H9 (cell line): ENCODE measurements around the gene PCDHA1. TPM values are rescaled to one million over a fixed set of nuclear protein-coding genes. Genes with fewer than 3 reads are reported as not detected.
"Not testable (repeated sequence)": the region's sequence is repeated elsewhere in the genome, so short reads cannot be mapped to it uniquely, and the experiment has no call there.

Source experiments
- DNase-seq: peaks from one replicate; pipeline ENCODE4 v3.0.0-alpha.2; 2017
- H2AFZ ChIP-seq: one replicate; pipeline ENCODE4 v1.6.1; 2013; ENCODE audit warnings: mild to moderate bottlenecking, low read length, control low read depth, moderate library complexity
- H2AK5ac ChIP-seq: 2 replicates; pipeline ENCODE4 v1.6.1; 2013; ENCODE audit warnings: low read length, control low read depth, mixed read lengths; ENCODE audit not compliant: insufficient read length
- H2BK120ac ChIP-seq: one replicate; pipeline ENCODE4 v1.6.1; 2013; ENCODE audit warnings: low read depth, mild to moderate bottlenecking, low read length, control low read depth, inconsistent platforms; ENCODE audit not compliant: poor library complexity, severe bottlenecking
- H2BK12ac ChIP-seq: 2 replicates; pipeline ENCODE4 v1.6.1; 2013; ENCODE audit warnings: low read length, control low read depth, mixed read lengths, low read depth; ENCODE audit not compliant: insufficient read length
- H2BK15ac ChIP-seq: 2 replicates; pipeline ENCODE4 v1.6.1; 2013; ENCODE audit warnings: low read depth, low read length, control low read depth
- H2BK20ac ChIP-seq: one replicate; pipeline ENCODE4 v1.6.1; 2013; ENCODE audit warnings: low read depth, mild to moderate bottlenecking, low read length, control low read depth, inconsistent platforms; ENCODE audit not compliant: poor library complexity, severe bottlenecking
- H2BK5ac ChIP-seq: 2 replicates; pipeline ENCODE4 v1.6.1; 2013; ENCODE audit warnings: low read length, control low read depth, mixed read lengths; ENCODE audit not compliant: insufficient read length
- H3K14ac ChIP-seq: 2 replicates; pipeline ENCODE4 v1.6.1; 2013; ENCODE audit warnings: low read length, control low read depth; ENCODE audit not compliant: insufficient read depth
- H3K18ac ChIP-seq: 2 replicates; pipeline ENCODE4 v1.6.1; 2013; ENCODE audit warnings: low read depth, mild to moderate bottlenecking, mixed read lengths, low read length, control low read depth; ENCODE audit not compliant: insufficient read length
- H3K23ac ChIP-seq: 2 replicates; pipeline ENCODE4 v1.6.1; 2013; ENCODE audit warnings: low read length, control low read depth, mixed read lengths, low read depth; ENCODE audit not compliant: insufficient read length
- H3K23me2 ChIP-seq: 2 replicates; pipeline ENCODE4 v1.6.1; 2013; ENCODE audit warnings: low read depth, mild to moderate bottlenecking, mixed read lengths, low read length, control low read depth; ENCODE audit not compliant: insufficient read length, poor library complexity, severe bottlenecking
- H3K27ac ChIP-seq: 2 replicates; pipeline ENCODE4 v1.5.1; 2013; ENCODE audit warnings: low read length, control low read depth, mixed read lengths, low read depth; ENCODE audit not compliant: insufficient read length
- H3K27me3 ChIP-seq: 2 replicates; pipeline ENCODE4 v1.6.1; 2013; ENCODE audit warnings: low read length, control low read depth, inconsistent platforms; ENCODE audit not compliant: insufficient read depth
- H3K4ac ChIP-seq: 2 replicates; pipeline ENCODE4 v1.6.1; 2013; ENCODE audit warnings: low read depth, mild to moderate bottlenecking, control low read depth, inconsistent platforms, low read length, moderate library complexity
- H3K4me1 ChIP-seq: 2 replicates; pipeline ENCODE4 v1.6.1; 2013; ENCODE audit warnings: low read length, control low read depth, inconsistent platforms; ENCODE audit not compliant: insufficient read depth
- H3K4me2 ChIP-seq: 2 replicates; pipeline ENCODE4 v1.6.1; 2013; ENCODE audit warnings: low read length, control low read depth, mixed read lengths; ENCODE audit not compliant: insufficient read length, insufficient read depth
- H3K56ac ChIP-seq: 2 replicates; pipeline ENCODE4 v1.6.1; 2013; ENCODE audit warnings: low read depth, mild to moderate bottlenecking, mixed read lengths, low read length, control low read depth; ENCODE audit not compliant: insufficient read length
- H3K79me1 ChIP-seq: 2 replicates; pipeline ENCODE4 v1.6.1; 2013; ENCODE audit warnings: low read depth, mild to moderate bottlenecking, moderate library complexity, low read length, control low read depth, inconsistent platforms; ENCODE audit not compliant: insufficient read depth, poor library complexity, severe bottlenecking
- H3K79me2 ChIP-seq: 2 replicates; pipeline ENCODE4 v1.6.1; 2013; ENCODE audit warnings: low read length, control low read depth, inconsistent platforms; ENCODE audit not compliant: insufficient read depth
- H3K9ac ChIP-seq: 2 replicates; pipeline ENCODE4 v1.6.1; 2013; ENCODE audit warnings: low read length, control low read depth, mixed read lengths; ENCODE audit not compliant: insufficient read length; ENCODE audit errors: extremely low read depth
- H3K9me3 ChIP-seq: one replicate; pipeline ENCODE4 v1.6.1; 2013; ENCODE audit warnings: low read depth, low read length, inconsistent platforms; ENCODE audit not compliant: control insufficient read depth
- H3T11ph ChIP-seq: one replicate; pipeline ENCODE4 v1.6.1; 2013; ENCODE audit warnings: mild to moderate bottlenecking, low read length, control low read depth, inconsistent platforms
- H4K20me1 ChIP-seq: one replicate; pipeline ENCODE4 v1.6.1; 2013; ENCODE audit not compliant: control insufficient read depth, insufficient read length, insufficient read depth
- H4K5ac ChIP-seq: 2 replicates; pipeline ENCODE4 v1.6.1; 2013; ENCODE audit warnings: low read depth, mild to moderate bottlenecking, mixed read lengths, low read length, control low read depth; ENCODE audit not compliant: insufficient read length
- H4K8ac ChIP-seq: replicated peaks from 2 replicates; pipeline ENCODE4 v1.6.1; 2013; ENCODE audit warnings: low read length, control low read depth, mixed read lengths, low read depth; ENCODE audit not compliant: insufficient read length
- H4K91ac ChIP-seq: 2 replicates; pipeline ENCODE4 v1.6.1; 2013; ENCODE audit warnings: low read depth, mild to moderate bottlenecking, moderate library complexity, mixed read lengths, low read length, control low read depth; ENCODE audit not compliant: insufficient read length
- H3K27ac Mint-ChIP-seq, 3 experiments: 2 replicates in 2 of 3; 3 replicates in 1 of 3; pipeline ENCODE4 v1.8.0; 2020 to 2021; ENCODE audit warnings: mixed read lengths in 3 of 3, mild to moderate bottlenecking in 1 of 3, moderate library complexity in 1 of 3
- H3K27me3 Mint-ChIP-seq: 2 replicates; pipeline ENCODE4 v1.8.0; 2021; ENCODE audit warnings: low read depth, mild to moderate bottlenecking, moderate library complexity, mixed read lengths
- H3K36me3 Mint-ChIP-seq, 3 experiments: 2 replicates in 2 of 3; 3 replicates in 1 of 3; pipeline ENCODE4 v1.8.0; 2020 to 2021; ENCODE audit warnings: low read depth in 3 of 3, mixed read lengths in 3 of 3; ENCODE audit not compliant: insufficient read depth in 1 of 3
- H3K4me1 Mint-ChIP-seq, 2 experiments: 2 replicates each; pipeline ENCODE4 v1.8.0; 2020; ENCODE audit warnings: mixed read lengths in 2 of 2
- H3K4me3 Mint-ChIP-seq, 2 experiments: 2 replicates in 1 of 2; 3 replicates in 1 of 2; pipeline ENCODE4 v1.8.0; 2020 to 2021; ENCODE audit warnings: mild to moderate bottlenecking in 2 of 2, mixed read lengths in 2 of 2, moderate library complexity in 1 of 2
- H3K9me3 Mint-ChIP-seq, 2 experiments: 2 replicates in 1 of 2; 3 replicates in 1 of 2; pipeline ENCODE4 v1.8.0; 2020; ENCODE audit warnings: mild to moderate bottlenecking in 2 of 2, mixed read lengths in 2 of 2, moderate library complexity in 1 of 2
- WGBS: extraction: QIAGEN DNeasy Blood & Tissue Kit; methylation state at CpG from one replicate; pipeline ENCODE4 v1.1.7; 2013; ENCODE audit warnings: missing lambda C conversion rate, low lambda C conversion rate, mixed read lengths; ENCODE audit not compliant: insufficient read length; ENCODE audit errors: extremely low coverage; 5-methylcytosine and 5-hydroxymethylcytosine counted together
- total RNA-seq: library from RNA; stranded (reverse); gene quantifications from 2 replicates; pipeline ENCODE4 v1.2.1, GENCODE V29; 2021
- TF ChIP-seq, protein P1 (sequence below): fragments of 200-600 bp; sonication (generic); conservative IDR thresholded peaks from 3 replicates; pipeline ENCODE4 v1.8.0; 2021; ENCODE audit warnings: antibody characterized with exemption, mild to moderate bottlenecking

The PCDHA1 gene
- total RNA-seq, 1 experiment from 2014 or later: 0.61 TPM

GRCh38 chr5:140780512-140780911 is 5.4 kb upstream of the PCDHA1 start:
- no peaks in the 10 kb centered on the region for H3K4me1 Mint-ChIP-seq
- DNase-seq: no peak
- no peak overlapping the region for H3K4me2 ChIP-seq
- no peak overlapping the region for H2BK12ac ChIP-seq
- no peak overlapping the region for H3K27ac ChIP-seq
- no peaks in the 10 kb centered on the region for H3K79me1 ChIP-seq
- H3T11ph ChIP-seq: no peak overlapping the region
- H4K91ac ChIP-seq: no peak overlapping the region
- no peaks in the 10 kb centered on the region for H3K4me1 ChIP-seq
- H2AFZ ChIP-seq: no peak overlapping the region
- no peak overlapping the region for H2AK5ac ChIP-seq
- H2BK120ac ChIP-seq: no peak overlapping the region
- peaks cover 9 to 16% (median 16%) of the 10 kb centered on the region in 3 experiments; a peak in 5 of 7 replicates for H3K36me3 Mint-ChIP-seq
- no peak overlapping the region for H3K4ac ChIP-seq
- no peaks in the 10 kb centered on the region for H4K20me1 ChIP-seq
- peaks cover 85% of the 10 kb centered on the region in 2 experiments for H3K9me3 Mint-ChIP-seq
- H3K9ac ChIP-seq: no peak overlapping the region
- WGBS: no CpG with 5 or more reads among the region's 1 CpG
- peaks cover 22% of the 10 kb centered on the region for H3K9me3 ChIP-seq
- H3K56ac ChIP-seq: no peak overlapping the region
- no peak overlapping the region for H3K27ac Mint-ChIP-seq
- no peaks in the 10 kb centered on the region for H3K27me3 ChIP-seq
- no peak overlapping the region for H2BK20ac ChIP-seq
- no peak overlapping the region for H2BK15ac ChIP-seq
- no peaks in the 10 kb centered on the region for H3K23me2 ChIP-seq
- H3K27me3 Mint-ChIP-seq: peaks cover 1% of the 10 kb centered on the region
- H3K23ac ChIP-seq: no peak overlapping the region
- no peak overlapping the region for H3K4me3 Mint-ChIP-seq
- H2BK5ac ChIP-seq: no peak overlapping the region
- no peak overlapping the region for H4K8ac ChIP-seq
- no peak overlapping the region for H4K5ac ChIP-seq
- TF ChIP-seq, protein P1, sequence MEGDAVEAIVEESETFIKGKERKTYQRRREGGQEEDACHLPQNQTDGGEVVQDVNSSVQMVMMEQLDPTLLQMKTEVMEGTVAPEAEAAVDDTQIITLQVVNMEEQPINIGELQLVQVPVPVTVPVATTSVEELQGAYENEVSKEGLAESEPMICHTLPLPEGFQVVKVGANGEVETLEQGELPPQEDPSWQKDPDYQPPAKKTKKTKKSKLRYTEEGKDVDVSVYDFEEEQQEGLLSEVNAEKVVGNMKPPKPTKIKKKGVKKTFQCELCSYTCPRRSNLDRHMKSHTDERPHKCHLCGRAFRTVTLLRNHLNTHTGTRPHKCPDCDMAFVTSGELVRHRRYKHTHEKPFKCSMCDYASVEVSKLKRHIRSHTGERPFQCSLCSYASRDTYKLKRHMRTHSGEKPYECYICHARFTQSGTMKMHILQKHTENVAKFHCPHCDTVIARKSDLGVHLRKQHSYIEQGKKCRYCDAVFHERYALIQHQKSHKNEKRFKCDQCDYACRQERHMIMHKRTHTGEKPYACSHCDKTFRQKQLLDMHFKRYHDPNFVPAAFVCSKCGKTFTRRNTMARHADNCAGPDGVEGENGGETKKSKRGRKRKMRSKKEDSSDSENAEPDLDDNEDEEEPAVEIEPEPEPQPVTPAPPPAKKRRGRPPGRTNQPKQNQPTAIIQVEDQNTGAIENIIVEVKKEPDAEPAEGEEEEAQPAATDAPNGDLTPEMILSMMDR: no peak
- H3K18ac ChIP-seq: no peak overlapping the region
- no peaks in the 10 kb centered on the region for H3K79me2 ChIP-seq
- H3K14ac ChIP-seq: no peak overlapping the region

DNA sequence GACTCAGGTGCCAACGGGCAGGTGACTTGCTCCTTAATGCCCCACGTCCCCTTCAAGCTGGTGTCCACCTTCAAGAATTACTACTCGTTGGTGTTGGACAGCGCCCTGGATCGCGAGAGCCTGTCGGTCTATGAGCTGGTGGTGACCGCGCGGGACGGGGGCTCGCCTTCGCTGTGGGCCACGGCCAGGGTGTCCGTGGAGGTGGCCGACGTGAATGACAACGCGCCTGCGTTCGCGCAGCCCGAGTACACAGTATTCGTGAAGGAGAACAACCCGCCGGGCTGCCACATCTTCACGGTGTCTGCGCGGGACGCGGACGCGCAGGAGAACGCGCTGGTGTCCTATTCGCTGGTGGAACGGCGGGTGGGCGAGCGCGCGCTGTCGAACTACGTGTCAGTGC is 1.5 kb downstream of the PCDHA1 start:
- H3K4me3 Mint-ChIP-seq, H3K18ac ChIP-seq, H3K23ac ChIP-seq, DNase-seq, H3K4me2 ChIP-seq, H2AK5ac ChIP-seq, H4K5ac ChIP-seq, H3K56ac ChIP-seq, H3K9me3 ChIP-seq, H3T11ph ChIP-seq, H3K27ac ChIP-seq, H2AFZ ChIP-seq, H2BK5ac ChIP-seq, H2BK15ac ChIP-seq, H3K9ac ChIP-seq, H3K4ac ChIP-seq, H2BK20ac ChIP-seq, H2BK120ac ChIP-seq, H3K4me1 ChIP-seq, H4K8ac ChIP-seq, H3K4me1 Mint-ChIP-seq, H3K14ac ChIP-seq, H4K20me1 ChIP-seq, H4K91ac ChIP-seq, H3K79me1 ChIP-seq, H3K27me3 ChIP-seq, H3K27ac Mint-ChIP-seq, H3K23me2 ChIP-seq, H3K27me3 Mint-ChIP-seq, H2BK12ac ChIP-seq, H3K79me2 ChIP-seq: not testable (repeated sequence)
- WGBS: no CpG with 5 or more reads among the region's 44 CpGs
- Mint-ChIP-seq H3K36me3 (peaks cover 11 to 19% (median 17%) of the 10 kb centered on the region in 3 experiments), H3K9me3 (peaks cover 69 to 73% of the 10 kb centered on the region in 2 experiments)
